ENCODE measurements around the gene NIPBL. TPM values are rescaled to one million over a fixed set of nuclear protein-coding genes. Genes with fewer than 3 reads are reported as not detected.

NIPBL gene
- total RNA-seq, 1 experiment from 2014 or later: 48.3 TPM

GRCh38 chr5:37034955-37035354 lies 158.4 kb downstream of the NIPBL start:
- Mint-ChIP-seq H3K9me3 (no peaks in the 10 kb centered on the region), H3K36me3 (0 out of 2 replicates have a peak, but pooled peaks cover 5% of the 10 kb centered on the region), H3K27ac (no peak overlapping the region), H3K4me3 (no peak overlapping the region), H3K27me3 (ENCODE audit: low read depth) (no peaks in the 10 kb centered on the region), H3K4me1 (no peaks in the 10 kb centered on the region)
- ATAC-seq (no peak), DNase-seq (ENCODE audit: low spot score) (no peak)
- TF ChIP-seq ZNF512 (CRISPR knock-in tag; IDR thresholded peaks at IDR 0.05; ENCODE audit: borderline replicate concordance): no peak
- TF ChIP-seq ZBTB43 (CRISPR knock-in tag; IDR thresholded peaks at IDR 0.05): no peak
- no peak for TF ChIP-seq ELF4 (CRISPR knock-in tag; IDR thresholded peaks at IDR 0.05; ENCODE audit: low read depth)
- TF ChIP-seq ZSCAN18 (CRISPR knock-in tag; IDR thresholded peaks at IDR 0.05): no peak
- no peak for TF ChIP-seq SMAD3 (CRISPR knock-in tag; IDR thresholded peaks at IDR 0.05; ENCODE audit: borderline replicate concordance)
- no peak for TF ChIP-seq NR3C1 (CRISPR knock-in tag; conservative IDR thresholded peaks at IDR 0.05; ENCODE audit: low read depth)
- TF ChIP-seq PRRX2 (CRISPR knock-in tag; IDR thresholded peaks at IDR 0.05): no peak
- no peak for TF ChIP-seq E2F5 (CRISPR knock-in tag; IDR thresholded peaks at IDR 0.05)
- no peak for TF ChIP-seq FOXP4 (CRISPR knock-in tag; IDR thresholded peaks at IDR 0.05)
- TF ChIP-seq HMGA2 (CRISPR knock-in tag; IDR thresholded peaks at IDR 0.05): no peak
- no peak for TF ChIP-seq ZNF671 (CRISPR knock-in tag; IDR thresholded peaks at IDR 0.05)
- CTCF ChIA-PET: interaction anchor here (0.8 to 1.2 kb wide), 3 partner anchors 13 to 301 kb away, joined by 3 read pairs; no protein-coding TSS in a partner anchor
- POLR2A ChIA-PET: no interaction called here

GRCh38 chr5:37037840-37038239 lies 161.3 kb downstream of the NIPBL start:
- H3K27ac Mint-ChIP-seq: no peak overlapping the region

More at GRCh38 chr5:37037840-37038239, 161.3 kb downstream of the NIPBL start:
- DNase-seq (ENCODE audit: low spot score) (no peak), ATAC-seq (no peak)
- ChIA-PET POLR2A (no interaction called here), CTCF (no interaction called here)
- no peaks in the 10 kb centered on the region for H3K27me3 Mint-ChIP-seq (ENCODE audit: low read depth)
- peaks cover 6% of the 10 kb centered on the region; the same call in 1 of the 2 replicates for H3K36me3 Mint-ChIP-seq
- no peak overlapping the region for H3K4me3 Mint-ChIP-seq
- H3K4me1 Mint-ChIP-seq: no peaks in the 10 kb centered on the region
- no peaks in the 10 kb centered on the region for H3K9me3 Mint-ChIP-seq
- no peak for TF ChIP-seq CDX4 (CRISPR knock-in tag; IDR thresholded peaks at IDR 0.05; ENCODE audit: borderline replicate concordance)
- TF ChIP-seq RELA (CRISPR knock-in tag; IDR thresholded peaks at IDR 0.05; ENCODE audit: borderline replicate concordance): no peak
- no peak for TF ChIP-seq IRF2 (CRISPR knock-in tag; IDR thresholded peaks at IDR 0.05; ENCODE audit: borderline replicate concordance, low read depth)
- TF ChIP-seq PRRX2 (CRISPR knock-in tag; IDR thresholded peaks at IDR 0.05): no peak
- TF ChIP-seq ATF2 (CRISPR knock-in tag; IDR thresholded peaks at IDR 0.05; ENCODE audit: borderline replicate concordance, low read depth): no peak
- no peak for TF ChIP-seq ZNF121 (CRISPR knock-in tag; IDR thresholded peaks at IDR 0.05)
- TF ChIP-seq FOXK1 (CRISPR knock-in tag; IDR thresholded peaks at IDR 0.05): no peak
- TF ChIP-seq GRHL2 (CRISPR knock-in tag; IDR thresholded peaks at IDR 0.05; ENCODE audit: insufficient replicate concordance, severe bottlenecking): no peak
- TF ChIP-seq CTCF (IDR thresholded peaks at IDR 0.05): no peak
- TF ChIP-seq TP53 (CRISPR knock-in tag; IDR thresholded peaks at IDR 0.05): no peak
- no peak for TF ChIP-seq MYBL2 (CRISPR knock-in tag; IDR thresholded peaks at IDR 0.05)

Data from WTC11 (cell line).